Measurements from ENCODE around the gene PXT1.
"Not testable (repeated sequence)": the region's sequence is repeated elsewhere in the genome, so short reads cannot be mapped to it uniquely, and the experiment has no call there.

The PXT1 gene, protein sequence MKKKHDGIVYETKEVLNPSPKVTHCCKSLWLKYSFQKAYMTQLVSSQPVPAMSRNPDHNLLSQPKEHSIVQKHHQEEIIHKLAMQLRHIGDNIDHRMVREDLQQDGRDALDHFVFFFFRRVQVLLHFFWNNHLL

DNA sequence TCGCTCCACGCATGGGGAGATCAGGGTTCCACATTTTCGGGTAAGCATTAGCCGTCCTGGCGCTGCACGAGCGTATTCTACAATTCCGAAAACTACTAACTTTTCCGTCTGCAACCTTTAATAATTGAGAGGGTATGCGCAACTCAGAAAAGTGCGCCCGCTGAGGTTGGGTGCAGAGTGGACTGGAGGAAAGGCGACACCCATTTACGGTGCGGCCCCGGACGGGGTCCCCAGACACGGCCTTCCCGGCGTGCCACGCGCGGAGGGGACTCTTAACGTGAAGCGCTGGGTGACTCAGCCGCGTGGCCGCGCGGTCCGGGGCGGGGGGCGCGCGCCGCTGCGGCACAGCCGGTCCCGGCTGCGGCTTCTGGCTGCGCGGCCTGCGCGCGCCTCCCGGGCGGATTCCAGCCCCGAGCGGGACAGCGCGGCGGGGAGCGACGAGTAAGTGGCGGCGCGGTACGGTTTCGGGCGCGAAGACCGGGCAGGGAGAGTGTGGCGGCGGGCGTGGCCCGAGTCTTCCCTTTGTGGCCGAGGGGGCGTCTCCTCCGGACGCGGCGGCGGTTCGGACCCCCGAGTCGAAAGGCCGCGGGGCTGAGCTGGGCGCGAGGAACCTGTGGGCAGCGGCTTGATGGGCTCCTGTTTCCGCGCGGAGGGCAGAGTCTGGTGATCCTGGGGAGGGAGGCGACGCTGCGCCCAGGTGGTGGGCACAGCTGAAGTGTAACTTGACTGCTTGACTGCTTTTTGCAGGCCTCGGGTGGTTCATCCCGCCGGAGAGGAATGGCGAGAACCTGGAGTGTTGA, at the start of gene PXT1, which contains the start of gene KCTD20:
TSS of gene PXT1 (minus strand) at position 184 of the 800 bp plus-strand sequence. CDS start 16,772 bp downstream, outside the sequence.
TSS of gene KCTD20 (plus strand) at position 330 of the 800 bp plus-strand sequence. CDS start 27,098 bp downstream, outside the sequence.
- in situ Hi-C loops (cut with HindIII; ENCODE audit: low pct_ligation_motif_present, low pct_unique_long_range_greater_than_20kb, low sequenced_read_pairs): no loop called here
- DNase-seq: peak; percentile 84

DNA sequence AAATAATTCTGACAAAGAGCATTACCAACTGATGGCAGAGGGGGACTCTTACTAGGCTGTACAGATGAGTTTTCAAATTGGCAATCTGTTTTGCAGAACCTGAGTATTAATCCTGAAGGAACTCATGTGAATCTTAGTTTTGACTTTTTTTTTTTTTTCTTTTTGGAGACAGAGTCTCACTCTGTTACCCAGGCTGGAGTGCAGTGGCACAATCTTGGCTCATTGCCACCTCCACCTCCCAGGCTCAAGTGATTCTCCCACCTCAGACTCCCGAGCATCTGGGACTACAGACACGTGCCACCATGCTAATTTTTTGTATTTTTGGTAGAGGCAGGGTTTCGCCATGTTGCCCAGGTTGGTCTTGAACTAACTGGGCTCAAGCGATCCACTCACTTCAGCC, 49.4 kb upstream of the PXT1 start:
- in situ Hi-C loops (cut with HindIII; ENCODE audit: low pct_ligation_motif_present, low pct_unique_long_range_greater_than_20kb, low sequenced_read_pairs): no loop called here

DNA sequence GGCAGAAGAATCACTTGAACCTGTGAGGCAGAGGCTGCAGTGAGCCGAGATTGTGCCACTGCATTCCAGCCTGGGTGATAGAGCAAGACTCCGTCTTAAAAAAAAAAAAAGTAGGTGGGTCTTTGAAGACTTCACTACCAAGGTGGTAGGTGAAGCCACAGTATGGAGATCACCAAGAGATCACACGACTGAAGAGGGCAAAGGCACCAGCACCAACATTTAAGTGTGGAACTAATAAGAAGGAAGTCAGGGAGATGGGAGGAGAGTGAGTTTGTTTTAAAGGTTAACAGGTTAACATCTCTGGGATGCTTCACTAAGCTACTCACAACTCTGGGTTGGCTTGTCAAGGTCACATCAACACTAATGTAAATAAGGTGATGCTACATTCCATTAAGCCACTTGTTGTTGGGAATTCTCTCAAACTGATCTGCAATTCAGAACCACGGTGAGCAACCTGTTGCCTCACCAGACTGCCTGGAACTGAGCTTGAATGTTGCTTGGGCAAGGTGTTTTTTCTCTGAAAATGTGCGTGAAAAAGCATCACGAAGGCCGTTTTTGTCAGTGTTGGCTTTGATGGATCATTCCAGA, 48.8 kb upstream of the PXT1 start:
- in situ Hi-C loops (cut with HindIII; ENCODE audit: low pct_ligation_motif_present, low pct_unique_long_range_greater_than_20kb, low sequenced_read_pairs): no loop called here
- DNase-seq: no peak

More for the DNA sequence above, 49.4 kb upstream of the PXT1 start:
- DNase-seq: no peak

DNA sequence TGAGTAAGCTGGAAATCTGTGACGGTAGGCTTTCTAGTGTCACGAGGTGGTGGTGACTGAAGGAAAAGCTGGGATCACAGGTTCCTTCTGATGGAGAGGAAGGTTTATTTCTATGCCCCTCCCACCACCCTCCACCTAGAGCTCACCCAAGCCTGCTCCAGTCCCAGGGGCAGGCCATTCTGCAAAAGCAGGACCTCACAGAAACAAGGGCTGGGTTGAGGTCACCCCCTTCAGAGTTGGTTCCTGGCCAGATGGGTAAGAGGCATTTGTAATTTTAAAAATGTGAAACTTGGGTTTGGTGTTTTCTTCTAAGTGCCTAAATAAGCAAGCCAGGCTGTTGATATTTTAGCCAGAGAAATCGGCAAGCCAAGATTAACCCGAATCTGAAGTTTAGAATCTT, 46.8 kb upstream of the PXT1 start:
- DNase-seq: no peak
- in situ Hi-C loops (cut with HindIII; ENCODE audit: low pct_ligation_motif_present, low pct_unique_long_range_greater_than_20kb, low sequenced_read_pairs): no loop called here

DNA sequence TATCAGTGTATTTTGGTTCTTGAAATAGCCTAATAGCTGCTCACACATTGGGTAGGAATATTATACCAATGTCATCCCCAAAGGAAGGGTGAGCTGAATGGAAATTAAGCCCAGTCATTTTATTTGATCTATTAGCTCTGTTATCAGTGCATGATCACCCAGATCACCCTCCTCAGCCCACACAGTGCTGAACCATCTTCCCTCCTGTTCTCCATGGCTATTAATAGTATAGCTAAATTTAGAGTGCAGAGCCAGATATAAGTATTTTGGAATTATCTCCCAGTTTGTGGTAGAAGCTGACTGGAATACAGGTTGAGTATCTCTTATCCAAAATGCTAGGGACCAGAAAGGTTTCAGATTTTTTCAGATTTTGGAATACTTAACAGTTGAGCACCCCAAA, 45.6 kb upstream of the PXT1 start:
- no peak for DNase-seq
- in situ Hi-C loops (cut with HindIII; ENCODE audit: low pct_ligation_motif_present, low pct_unique_long_range_greater_than_20kb, low sequenced_read_pairs): no loop called here

DNA sequence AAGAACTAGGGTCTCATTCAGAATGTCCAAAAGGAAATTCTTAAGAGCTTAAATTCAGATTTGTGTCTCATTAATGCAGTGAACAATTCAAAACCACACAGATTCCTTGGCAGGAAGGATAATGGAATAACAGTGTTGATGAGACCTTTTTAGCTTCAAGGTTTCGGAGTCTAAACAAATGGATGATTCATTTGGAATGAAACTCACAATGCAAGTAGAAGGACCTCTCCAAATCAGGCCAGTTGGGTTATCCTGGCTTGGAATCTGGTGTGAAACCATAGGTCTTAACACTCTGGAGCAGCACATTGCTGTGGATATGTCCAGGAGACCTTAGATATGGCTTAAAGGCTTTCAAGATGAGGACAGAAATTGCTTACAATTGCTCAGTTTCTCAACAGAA, 45.0 kb upstream of the PXT1 start:
- no peak for DNase-seq
- in situ Hi-C loops (cut with HindIII; ENCODE audit: low pct_ligation_motif_present, low pct_unique_long_range_greater_than_20kb, low sequenced_read_pairs): no loop called here

DNA sequence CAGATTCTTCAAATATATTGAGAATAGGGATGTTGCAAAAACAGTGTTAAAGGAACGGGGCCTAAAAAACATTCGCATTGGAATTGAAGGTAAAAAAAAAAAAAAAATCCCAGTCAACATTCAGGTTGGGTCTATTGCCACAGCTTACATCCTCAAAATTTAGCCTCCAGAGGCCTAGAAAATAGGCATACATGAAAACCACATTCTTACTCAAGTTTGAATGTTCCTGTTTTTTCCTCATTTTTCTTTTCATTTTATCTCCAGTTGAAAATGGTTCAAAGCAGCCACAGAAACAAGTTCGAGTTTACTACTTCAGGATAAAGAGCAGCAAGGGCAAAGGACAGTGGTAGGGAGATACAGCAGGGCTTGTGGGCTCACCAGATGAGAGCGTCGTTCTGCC, 42.1 kb upstream of the PXT1 start:
- DNase-seq: no peak
- in situ Hi-C loops (cut with HindIII; ENCODE audit: low pct_ligation_motif_present, low pct_unique_long_range_greater_than_20kb, low sequenced_read_pairs): no loop called here

DNA sequence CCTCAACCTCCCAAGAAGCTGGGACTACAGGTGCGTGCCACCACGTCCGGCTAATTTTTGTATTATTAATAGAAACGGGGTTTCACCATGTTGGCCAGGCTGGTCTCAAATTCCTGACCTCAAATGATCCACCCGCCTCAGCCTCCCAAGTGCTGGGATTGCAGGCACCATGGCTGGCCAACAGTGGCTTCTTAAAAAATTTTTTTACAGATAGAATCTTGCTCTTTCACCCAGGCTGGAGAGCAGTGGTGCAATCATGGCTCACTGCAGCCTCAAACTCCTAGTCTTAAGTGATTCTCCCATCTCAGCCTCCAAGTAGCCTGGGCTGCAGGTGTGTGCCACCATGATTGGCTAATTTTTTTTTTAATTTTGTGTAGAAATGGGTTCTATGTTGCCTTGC, 40.7 kb upstream of the PXT1 start:
- in situ Hi-C loops (cut with HindIII; ENCODE audit: low pct_ligation_motif_present, low pct_unique_long_range_greater_than_20kb, low sequenced_read_pairs); DNase-seq: not testable (repeated sequence)

DNA sequence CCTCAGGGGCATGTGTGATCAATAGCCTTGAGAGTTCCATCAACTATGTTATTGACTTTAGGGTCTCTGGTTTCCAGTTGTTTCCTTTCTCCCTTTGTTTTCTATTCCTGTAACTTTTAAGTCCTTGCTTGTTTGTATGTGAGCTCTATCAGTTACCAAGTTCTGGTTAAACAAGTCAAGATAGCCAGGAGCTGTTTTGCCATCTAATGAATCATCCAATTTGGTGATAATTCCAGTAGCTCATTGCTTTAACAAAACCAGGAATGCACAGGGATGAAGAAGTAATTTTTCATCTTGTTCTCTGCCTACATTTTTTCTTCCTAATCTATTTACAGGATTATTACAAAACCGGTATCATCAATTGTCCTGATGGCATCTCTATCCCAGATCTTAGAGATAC, 36.6 kb upstream of the PXT1 start:
- in situ Hi-C loops (cut with HindIII; ENCODE audit: low pct_ligation_motif_present, low pct_unique_long_range_greater_than_20kb, low sequenced_read_pairs): no loop called here
- no peak for DNase-seq

DNA sequence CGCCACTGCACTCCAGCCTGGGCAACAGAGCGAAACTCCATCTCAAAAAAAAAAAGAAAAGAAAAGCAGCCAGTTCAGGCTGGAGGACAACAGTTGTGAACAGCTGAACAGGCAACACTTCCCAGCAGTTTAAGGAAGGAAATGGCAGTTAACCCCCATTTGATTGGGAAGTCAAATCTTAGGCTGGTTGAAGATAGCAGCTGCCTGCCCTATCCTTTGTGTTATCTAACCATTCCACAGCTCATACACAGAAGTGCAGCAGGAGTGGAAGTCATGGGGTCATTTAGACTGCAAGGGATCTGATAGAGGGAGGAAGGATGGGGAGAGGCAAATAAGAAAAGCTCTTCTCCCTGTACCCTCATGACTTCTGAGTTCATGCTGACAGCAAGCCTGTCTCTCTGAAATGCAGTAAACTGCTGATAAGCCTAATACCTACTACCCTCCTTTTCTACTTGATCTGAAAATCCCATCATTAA, 35.4 kb upstream of the PXT1 start:
- DNase-seq: no peak
- in situ Hi-C loops (cut with HindIII; ENCODE audit: low pct_ligation_motif_present, low pct_unique_long_range_greater_than_20kb, low sequenced_read_pairs): no loop called here

DNA sequence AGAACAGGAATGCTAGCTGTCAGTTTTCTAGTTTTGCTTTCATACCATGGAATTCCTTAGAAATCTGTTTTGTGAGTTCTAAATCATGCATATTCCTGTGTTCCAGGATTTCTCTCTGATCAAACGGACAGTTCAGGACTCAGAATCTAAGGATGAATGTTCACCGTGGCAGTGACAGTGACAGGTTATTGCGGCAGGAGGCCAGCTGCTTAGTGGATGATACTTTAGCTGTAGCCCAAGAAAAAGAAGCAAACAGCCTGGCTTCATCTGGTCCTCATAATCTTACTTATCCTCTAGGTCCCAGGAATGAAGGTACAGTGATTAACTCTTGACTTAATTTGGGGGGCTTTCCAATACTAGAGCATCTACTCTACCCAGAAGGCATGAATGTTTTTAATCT, 27.3 kb upstream of the PXT1 start:
- DNase-seq: no peak
- in situ Hi-C loops (cut with HindIII; ENCODE audit: low pct_ligation_motif_present, low pct_unique_long_range_greater_than_20kb, low sequenced_read_pairs): no loop called here

DNA sequence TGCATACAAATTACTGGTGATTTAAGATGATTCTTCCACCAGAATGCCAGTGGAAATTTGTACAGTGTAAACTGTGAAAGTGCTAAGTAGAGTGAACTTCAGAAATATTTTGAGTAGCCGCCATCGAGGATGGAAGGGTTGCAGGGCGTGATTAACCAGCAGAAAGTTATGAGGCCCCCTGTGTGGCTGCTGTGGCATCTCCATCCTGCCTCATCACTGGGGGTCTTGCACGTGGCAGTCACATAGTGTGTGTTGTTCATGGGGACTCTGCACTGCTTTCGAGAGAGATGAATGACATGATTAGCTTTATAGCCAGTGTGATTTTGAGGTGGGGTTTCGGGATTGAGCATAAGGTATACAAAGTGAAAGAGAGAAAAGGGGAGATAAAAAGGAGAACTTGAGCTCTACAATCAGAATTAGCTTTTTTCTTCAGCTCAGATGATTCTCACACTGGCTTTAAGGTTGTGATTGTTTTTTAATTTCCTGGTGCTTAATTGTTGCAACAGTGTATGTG, 26.6 kb upstream of the PXT1 start:
- in situ Hi-C loops (cut with HindIII; ENCODE audit: low pct_ligation_motif_present, low pct_unique_long_range_greater_than_20kb, low sequenced_read_pairs): no loop called here
- DNase-seq: no peak

DNA sequence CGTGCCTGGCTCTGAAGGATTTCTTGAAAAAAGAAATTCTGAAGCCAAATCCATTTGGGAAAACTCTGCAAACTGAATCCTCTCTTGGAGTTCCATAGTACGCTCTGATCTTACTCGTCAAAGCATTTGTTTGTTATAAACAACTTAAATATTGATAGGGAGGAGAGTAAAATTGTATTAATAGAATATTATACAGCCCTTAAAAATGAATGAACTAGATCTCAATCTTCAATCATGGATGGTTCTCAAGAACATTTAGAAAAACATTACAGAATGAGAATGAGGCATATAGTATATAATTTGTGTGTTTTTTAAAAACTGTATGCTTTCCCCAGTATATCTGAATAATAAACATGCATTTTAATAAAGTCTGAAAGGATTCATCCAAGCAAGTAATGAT, 25.0 kb upstream of the PXT1 start:
- in situ Hi-C loops (cut with HindIII; ENCODE audit: low pct_ligation_motif_present, low pct_unique_long_range_greater_than_20kb, low sequenced_read_pairs): no loop called here
- DNase-seq: no peak

DNA sequence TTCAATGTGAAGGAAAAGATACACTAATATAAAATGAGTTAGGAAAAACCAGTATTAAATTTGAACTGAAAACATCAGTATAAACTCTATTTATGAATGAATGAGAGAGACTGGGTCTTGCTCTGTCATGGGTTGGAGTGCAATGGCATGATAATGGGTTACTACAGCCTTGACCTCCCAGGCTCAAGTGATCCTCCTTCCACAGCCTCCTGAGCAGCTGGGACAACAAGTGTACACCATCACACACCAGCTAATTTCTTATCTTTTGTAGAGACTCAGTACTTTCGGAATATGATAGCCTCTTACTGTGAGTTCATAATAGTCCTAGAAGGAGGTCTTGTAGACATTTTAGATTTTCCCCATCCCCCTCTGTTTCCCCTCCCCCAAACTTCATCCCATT, 21.6 kb upstream of the PXT1 start:
- no peak for DNase-seq
- in situ Hi-C loops (cut with HindIII; ENCODE audit: low pct_ligation_motif_present, low pct_unique_long_range_greater_than_20kb, low sequenced_read_pairs): no loop called here

DNA sequence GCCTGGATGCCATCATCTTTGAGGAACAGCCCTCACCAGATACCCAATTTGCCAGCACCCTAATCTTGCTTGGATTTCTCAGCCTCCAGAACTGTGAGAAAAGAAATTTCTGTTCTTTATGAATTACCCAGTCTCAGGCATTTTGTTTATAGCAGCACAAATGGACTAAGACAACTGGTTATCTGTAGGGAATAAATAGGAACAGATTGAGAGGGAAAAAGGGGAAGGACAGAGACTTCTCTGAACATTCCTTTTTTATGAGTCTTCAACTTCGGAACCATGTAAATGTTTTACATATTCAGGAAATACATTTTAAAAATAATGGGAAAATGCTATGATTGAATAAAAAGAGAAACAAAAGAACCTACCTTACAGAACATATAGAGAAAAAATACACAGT, 21.0 kb upstream of the PXT1 start:
- in situ Hi-C loops (cut with HindIII; ENCODE audit: low pct_ligation_motif_present, low pct_unique_long_range_greater_than_20kb, low sequenced_read_pairs): no loop called here
- DNase-seq: no peak

DNA sequence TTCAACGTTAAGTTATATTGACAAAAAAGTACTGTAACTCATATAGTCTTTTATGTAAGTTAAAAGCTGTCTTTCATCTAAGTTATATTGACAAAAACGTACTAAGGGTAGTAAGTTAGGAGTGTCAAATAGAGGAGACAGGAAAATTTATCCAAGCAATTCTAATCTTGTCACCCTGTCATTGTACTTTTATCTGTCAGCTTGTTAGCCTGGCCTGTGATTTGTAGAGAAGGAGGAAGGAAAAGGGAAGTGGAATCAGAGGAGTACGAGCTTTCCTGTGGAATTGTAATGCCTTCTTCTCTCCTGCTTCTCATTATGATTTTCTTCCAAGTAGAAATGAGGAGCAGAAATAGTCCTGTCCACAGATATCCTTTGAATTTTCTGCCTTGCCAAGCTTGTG, 19.0 kb upstream of the PXT1 start:
- no peak for DNase-seq
- in situ Hi-C loops (cut with HindIII; ENCODE audit: low pct_ligation_motif_present, low pct_unique_long_range_greater_than_20kb, low sequenced_read_pairs): no loop called here

DNA sequence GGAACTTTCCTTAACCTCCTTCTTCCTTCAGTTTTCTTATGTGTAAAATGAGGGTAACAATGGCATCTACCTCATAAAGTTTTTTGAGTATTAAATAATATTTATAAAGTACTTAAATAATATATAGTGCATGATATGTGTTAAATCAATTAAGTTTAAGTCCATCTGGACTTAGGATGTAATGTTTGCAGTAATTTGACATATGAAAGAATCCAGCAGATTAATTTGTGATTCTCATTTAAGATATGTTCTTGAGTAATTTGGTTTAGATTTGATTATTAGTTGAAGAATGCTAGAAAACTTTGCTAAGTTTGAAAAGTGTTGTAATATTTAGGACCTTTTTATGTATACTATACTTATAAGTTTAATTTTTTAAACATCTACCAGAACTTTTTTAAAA, 18.3 kb upstream of the PXT1 start:
- in situ Hi-C loops (cut with HindIII; ENCODE audit: low pct_ligation_motif_present, low pct_unique_long_range_greater_than_20kb, low sequenced_read_pairs): no loop called here
- no peak for DNase-seq

DNA sequence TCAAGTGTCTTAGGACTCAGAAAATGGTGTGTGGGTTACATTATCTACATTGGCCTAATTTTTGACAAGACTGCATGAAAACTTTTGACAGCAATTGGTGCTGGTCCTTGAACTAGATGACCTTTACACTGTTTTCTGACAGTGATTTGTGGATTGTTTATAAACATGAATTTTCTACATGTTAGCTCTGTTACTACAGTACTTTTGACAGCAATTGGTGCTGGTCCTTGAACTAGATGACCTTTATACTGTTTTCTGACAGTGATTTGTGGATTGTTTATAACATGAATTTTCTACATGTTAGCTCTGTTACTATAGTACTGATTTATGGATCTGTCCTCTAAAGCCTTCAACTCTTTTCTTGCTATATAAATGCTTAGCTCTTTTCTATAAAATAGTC, 16.8 kb upstream of the PXT1 start:
- no peak for DNase-seq
- in situ Hi-C loops (cut with HindIII; ENCODE audit: low pct_ligation_motif_present, low pct_unique_long_range_greater_than_20kb, low sequenced_read_pairs): no loop called here

DNA sequence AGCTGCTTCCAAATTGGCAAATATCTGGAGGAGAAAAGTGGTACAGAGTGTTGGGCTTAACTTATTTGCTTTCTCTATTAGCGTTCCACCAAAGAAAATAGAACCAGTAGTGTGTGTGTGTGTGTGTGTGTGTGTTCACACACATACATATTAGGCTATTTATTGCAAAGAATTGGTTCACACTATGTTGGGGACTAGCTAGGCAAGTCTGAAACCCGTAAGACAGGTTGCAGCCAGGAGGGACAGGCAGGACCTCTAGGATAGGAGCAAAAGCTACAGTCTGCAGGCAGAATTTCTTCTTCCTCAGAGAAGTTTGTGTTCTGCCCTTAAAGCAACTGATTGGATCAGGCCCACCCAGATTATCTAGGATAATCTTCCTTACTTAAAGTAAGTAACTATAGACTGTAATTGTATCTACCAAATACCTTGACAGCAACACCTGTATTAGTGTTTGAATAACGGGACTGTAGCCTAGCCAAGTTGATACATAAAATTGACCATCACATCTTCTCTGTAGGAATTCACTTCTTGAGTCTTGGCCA, 12.9 kb upstream of the PXT1 start:
- in situ Hi-C loops (cut with HindIII; ENCODE audit: low pct_ligation_motif_present, low pct_unique_long_range_greater_than_20kb, low sequenced_read_pairs): no loop called here
- DNase-seq: no peak

Data from ACHN (cell line).